ENCODE data around the gene KCTD16. TPM values are rescaled to one million over a fixed set of nuclear protein-coding genes. Genes with fewer than 3 reads are reported as not detected.

Gene KCTD16
- total and polyA plus RNA-seq, 12 donors = 0.02 to 0.42 (median 0.10) TPM; not detected in 2

GRCh38 chr5:144203750-144204596 lies 33.3 kb downstream of the KCTD16 start:
- DNase-seq (peak in 1 of 2 donors; percentile 41), ATAC-seq (peak in 5 of 8 donors; percentile 46 to 69 (median 52))
- WGBS, 2 donors = 37% methylated on average over 10 of the region's 10 CpGs
- Histone ChIP-seq H3K27me3 (peaks cover 0 to 95% (median 65%) of the 10 kb centered on the region in 7 donors), H3K9me3 (no peaks in the 10 kb centered on the region), H3K36me3 (no peaks in the 10 kb centered on the region), H3K27ac (no peak overlapping the region), H3K4me3 (no peak overlapping the region), H3K4me1 (peaks cover 3 to 15% (median 8%) of the 10 kb centered on the region in 9 donors)
- intact Hi-C loops (cut with DNase I) = loop anchor here (2.0 to 10.0 kb wide), 6 partner anchors 181 to 1928 kb away; no protein-coding TSS in a partner anchor
- peak; percentile 61 to 94 (median 87) for TF ChIP-seq CTCF (IDR thresholded peaks at IDR 0.05)

GRCh38 chr5:144205141-144205551 lies 34.5 kb downstream of the KCTD16 start:
- WGBS, 2 donors = 0 to 1% methylated on average over 31 of the region's 31 CpGs
- H3K27me3 ChIP-seq = peaks cover 0 to 95% (median 59%) of the 10 kb centered on the region in 7 donors
- no peak for TF ChIP-seq CTCF (IDR thresholded peaks at IDR 0.05)
- H3K4me3 ChIP-seq = peak overlapping the region in 8 of 10 donors; percentile 6 to 36 (median 26)
- no peak overlapping the region for H3K27ac ChIP-seq
- peak in 5 of 8 donors; percentile 35 to 70 (median 49) for ATAC-seq
- H3K4me1 ChIP-seq = peaks cover 3 to 15% (median 8%) of the 10 kb centered on the region in 9 donors
- DNase-seq = peak in 1 of 2 donors; percentile 9
- H3K9me3 ChIP-seq = no peaks in the 10 kb centered on the region
- no peaks in the 10 kb centered on the region for H3K36me3 ChIP-seq
- intact Hi-C loops (cut with DNase I) = loop anchor here (2.0 to 10.0 kb wide), 6 partner anchors 180 to 1850 kb away; no protein-coding TSS in a partner anchor

- Histone ChIP-seq H3K27me3 (peaks cover 0 to 95% (median 57%) of the 10 kb centered on the region in 7 donors), H3K36me3 (no peaks in the 10 kb centered on the region), H3K4me3 (no peak overlapping the region), H3K9me3 (no peaks in the 10 kb centered on the region), H3K4me1 (peaks cover 3 to 15% (median 8%) of the 10 kb centered on the region in 9 donors), H3K27ac (no peak overlapping the region)
- intact Hi-C loops (cut with DNase I) = loop anchor here (5.0 to 10.0 kb wide), 5 partner anchors 179 to 1849 kb away; no protein-coding TSS in a partner anchor
- no peak for TF ChIP-seq CTCF (IDR thresholded peaks at IDR 0.05)
- WGBS, 2 donors = 46 to 55% methylated on average over 2 of the region's 2 CpGs
- DNase-seq (no peak), ATAC-seq (no peak)
Measured at GRCh38 chr5:144206141-144206540, 35.5 kb downstream of the KCTD16 start.

GRCh38 chr5:144207875-144208444 lies 37.3 kb downstream of the KCTD16 start:
- Histone ChIP-seq H3K4me3 (no peak overlapping the region), H3K4me1 (peaks cover 3 to 8% (median 6%) of the 10 kb centered on the region in 9 donors), H3K27ac (no peak overlapping the region), H3K36me3 (no peaks in the 10 kb centered on the region), H3K9me3 (no peaks in the 10 kb centered on the region), H3K27me3 (peaks cover 0 to 92% (median 58%) of the 10 kb centered on the region in 7 donors)
- no peak for DNase-seq
- intact Hi-C loops (cut with DNase I) = loop anchor here (5.0 to 10.0 kb wide), 5 partner anchors 177 to 1847 kb away; no protein-coding TSS in a partner anchor
- ATAC-seq = no peak
- TF ChIP-seq CTCF (IDR thresholded peaks at IDR 0.05) = no peak

All from heart right ventricle (tissue), 16 donors.